GM15510 (cell line): ENCODE results near the gene MTHFR.

Experiments
- POLR2A ChIP-seq: IDR thresholded peaks from 3 replicates; pipeline ENCODE4 v1.6.1; 2011; ENCODE audit warnings: borderline replicate concordance; ENCODE audit not compliant: insufficient read length; ENCODE audit errors: extremely low read depth

MTHFR gene

DNA sequence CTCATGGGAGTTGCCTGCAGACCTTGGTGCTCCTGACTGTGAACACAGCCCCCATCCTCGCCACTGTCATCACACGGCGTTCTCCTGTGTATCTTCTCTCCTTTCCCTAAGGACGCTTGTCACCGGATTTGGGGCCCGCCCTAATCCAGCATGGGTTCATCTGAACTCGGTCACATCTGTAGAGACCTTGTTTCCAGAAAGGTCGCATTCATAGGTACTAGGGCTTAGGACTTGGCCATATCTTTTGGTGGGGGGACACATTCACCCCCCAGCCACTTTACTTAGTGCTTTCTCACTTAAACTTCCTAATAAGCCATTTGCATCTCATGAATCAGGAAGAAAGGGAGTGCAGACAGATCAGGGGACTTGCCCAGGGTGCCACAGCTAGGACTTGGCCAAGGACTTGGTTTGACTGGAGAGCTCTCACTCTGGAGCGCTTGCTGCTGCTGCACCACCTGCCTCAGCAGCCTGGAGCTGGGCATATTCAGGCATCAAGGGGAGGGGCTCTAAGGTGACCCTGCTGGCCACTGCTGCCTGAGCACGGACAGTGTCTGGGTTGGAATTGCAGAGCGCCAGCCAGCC, 32.1 kb upstream of the MTHFR start:
- TF ChIP-seq POLR2A: no peak

DNA sequence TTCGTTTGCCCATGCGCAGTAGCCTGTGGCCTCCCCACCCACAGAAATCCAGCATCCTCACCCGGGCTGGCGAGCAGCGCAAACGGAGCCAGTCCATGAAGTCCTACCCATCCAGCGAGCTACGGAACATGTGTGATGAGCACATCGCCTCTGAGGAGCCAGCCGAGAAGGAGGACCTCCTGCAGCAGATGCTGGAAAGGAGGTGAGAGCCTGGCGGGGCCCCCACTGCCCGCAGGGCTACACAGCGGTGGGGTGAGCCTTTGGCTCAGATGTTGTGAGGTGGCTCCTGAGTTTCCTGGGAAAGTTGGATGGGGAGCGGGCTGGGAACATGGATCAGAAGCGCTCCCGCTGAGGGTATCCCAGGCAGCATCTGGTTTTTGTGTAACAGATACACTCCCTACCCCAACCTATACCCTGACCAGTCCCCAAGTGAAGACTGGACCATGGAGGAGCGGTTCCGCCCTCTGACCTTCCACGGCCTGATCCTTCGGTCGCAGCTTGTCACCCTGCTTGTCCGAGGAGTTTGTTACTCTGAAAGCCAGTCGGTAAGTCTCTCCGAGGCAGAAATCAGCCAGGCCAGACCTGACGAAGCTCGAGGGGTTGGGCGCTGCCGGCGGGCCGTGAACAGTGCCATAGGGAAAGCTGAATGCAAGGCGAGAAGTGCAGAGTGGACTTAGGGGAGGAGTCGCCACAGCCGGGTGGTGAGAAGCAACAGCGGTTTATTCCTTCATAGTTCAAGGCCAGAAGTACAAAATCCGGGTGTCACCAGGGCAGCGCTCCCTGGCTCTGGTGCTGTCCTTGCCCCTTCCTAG, 31.4 kb upstream of the MTHFR start:
- TF ChIP-seq POLR2A: no peak

DNA sequence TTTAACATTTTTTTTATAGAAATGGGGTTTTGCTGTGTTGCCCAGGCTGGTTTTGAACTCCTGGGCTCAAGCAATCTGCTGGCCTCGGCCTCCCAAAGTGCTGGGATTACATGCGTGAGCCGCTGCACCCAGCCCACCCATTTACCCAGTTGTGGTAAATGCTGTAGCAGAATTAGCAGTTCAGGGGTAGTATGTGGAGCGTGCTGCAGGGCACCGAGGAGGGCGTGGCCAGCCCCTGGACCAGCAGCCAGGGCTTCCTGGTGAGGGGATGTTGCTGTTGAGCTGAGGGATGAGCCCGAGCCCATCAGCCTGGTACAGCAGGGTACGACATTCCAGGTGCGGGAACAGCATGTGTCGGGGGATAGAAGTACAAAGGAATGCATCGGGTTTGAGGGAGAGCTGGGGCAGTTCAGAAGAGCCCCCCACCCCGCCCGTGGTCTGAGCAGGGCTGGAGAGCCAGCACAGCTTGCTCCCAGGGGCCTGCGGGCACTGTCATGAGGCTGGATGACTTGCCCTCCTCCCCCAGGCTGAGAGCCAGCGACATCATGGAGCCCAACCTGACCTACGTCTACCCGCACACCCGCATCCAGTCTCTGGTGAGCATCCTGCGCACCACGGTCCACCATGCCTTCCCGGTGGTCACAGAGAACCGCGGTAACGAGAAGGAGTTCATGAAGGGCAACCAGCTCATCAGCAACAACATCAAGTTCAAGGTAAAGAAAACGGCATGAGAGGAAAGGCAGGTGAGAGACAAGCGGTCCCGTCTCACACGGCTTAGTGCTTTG, 29.9 kb upstream of the MTHFR start:
- no peak for TF ChIP-seq POLR2A

DNA sequence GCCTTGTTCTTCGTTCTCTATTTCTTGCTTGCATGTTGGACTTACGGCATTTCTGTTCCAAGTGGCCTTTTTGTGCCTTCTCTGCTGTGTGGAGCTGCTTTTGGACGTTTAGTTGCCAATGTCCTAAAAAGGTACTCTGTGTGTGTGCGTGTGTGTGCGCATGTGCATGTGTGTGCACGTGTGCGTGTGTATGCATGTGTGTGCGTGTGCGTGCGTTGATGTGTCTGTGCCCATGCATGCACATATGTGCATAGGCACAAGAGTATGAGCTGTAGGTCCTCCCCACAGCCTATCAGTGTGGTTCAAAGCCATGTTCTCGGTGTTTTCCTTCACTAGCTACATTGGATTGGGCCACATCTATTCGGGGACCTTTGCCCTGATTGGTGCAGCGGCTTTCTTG, 28.1 kb upstream of the MTHFR start:
- TF ChIP-seq POLR2A: no peak

DNA sequence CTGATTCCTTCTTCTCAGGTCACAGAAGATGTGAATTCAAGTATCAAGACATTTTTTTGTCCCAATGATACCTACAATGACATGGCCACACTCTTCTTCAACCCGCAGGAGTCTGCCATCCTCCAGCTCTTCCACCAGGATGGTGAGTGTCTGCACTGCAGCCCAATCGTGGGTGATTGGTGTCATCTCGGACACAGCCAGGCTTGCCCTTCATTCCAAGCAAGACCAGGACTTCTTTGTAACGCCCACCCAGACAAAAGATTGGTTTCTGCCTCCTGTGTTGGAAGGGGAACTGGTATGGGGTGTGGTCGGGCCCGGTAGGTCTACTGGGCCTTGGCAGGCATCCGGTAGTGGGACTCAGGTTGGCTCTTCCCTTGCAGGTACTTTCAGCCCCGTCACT, 27.7 kb upstream of the MTHFR start:
- TF ChIP-seq POLR2A: no peak

DNA sequence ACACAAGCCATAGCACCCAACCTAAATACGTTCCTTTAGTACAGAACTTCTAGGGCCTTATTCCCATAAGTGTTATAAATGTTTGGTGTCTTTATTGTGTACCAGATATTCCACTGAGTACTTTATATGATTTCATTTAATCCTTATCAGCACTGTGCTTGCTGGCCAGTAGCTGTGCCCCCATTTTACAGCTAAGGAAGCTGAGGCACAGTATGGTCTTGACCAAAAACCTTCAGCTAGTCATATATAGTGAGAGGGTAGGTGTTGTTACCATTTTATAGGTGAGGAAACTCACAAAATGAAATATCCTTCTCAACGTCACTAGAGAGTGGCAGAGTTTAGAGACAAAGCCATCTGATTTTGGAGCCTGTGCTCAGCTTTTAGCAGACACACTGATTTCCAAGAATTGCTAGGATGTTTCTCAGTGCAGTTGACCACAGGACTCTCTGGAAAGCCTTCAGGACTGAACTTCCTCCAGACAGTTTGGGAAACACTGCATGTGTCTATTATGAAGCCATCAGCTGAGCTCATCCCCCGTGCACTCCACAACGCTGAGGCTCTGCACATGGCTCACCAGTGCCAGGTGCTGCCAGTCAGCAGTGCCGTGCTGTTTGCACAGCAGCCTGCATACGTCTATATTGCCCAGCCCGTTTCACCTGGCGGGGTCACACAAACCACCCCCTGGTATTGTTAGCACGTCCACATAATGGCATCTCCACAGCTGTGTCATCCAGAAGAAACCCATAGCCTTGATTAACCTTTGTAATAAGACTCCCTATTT, 26.4 kb upstream of the MTHFR start:
- no peak for TF ChIP-seq POLR2A

DNA sequence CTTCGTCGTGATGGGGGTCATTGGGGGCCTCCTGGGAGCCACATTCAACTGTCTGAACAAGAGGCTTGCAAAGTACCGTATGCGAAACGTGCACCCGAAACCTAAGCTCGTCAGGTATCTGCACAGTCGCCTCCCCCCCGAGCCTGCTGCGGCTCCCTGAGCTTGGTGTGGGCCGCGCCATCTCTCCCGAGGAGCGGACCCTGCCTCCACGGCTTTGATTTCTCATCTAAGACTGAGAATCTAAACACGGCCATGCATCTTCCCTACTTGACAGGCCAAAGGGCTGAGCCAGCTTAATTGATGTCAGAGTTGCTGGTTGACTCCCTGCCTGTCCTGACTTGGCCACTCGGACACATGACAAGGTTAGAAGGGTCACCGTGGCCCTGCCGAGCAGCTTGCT, 22.7 kb upstream of the MTHFR start:
- TF ChIP-seq POLR2A: no peak

DNA sequence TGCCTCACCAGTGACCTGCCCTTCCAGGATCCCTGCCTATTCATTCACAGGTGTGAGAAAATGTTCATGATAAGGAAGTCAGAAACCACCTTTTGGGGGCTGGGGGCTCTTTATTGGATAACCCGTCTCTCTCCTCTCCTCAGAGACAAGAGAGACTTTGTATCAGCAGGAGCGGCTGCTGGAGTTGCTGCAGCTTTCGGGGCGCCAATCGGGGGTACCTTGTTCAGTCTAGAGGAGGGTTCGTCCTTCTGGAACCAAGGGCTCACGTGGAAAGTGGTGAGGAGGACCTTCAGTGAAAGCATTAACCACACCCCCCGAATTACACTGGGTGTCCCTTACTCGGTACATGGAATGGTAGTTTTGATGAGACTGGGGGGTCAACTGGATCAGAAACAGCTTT, 21.2 kb upstream of the MTHFR start:
- TF ChIP-seq POLR2A: no peak

DNA sequence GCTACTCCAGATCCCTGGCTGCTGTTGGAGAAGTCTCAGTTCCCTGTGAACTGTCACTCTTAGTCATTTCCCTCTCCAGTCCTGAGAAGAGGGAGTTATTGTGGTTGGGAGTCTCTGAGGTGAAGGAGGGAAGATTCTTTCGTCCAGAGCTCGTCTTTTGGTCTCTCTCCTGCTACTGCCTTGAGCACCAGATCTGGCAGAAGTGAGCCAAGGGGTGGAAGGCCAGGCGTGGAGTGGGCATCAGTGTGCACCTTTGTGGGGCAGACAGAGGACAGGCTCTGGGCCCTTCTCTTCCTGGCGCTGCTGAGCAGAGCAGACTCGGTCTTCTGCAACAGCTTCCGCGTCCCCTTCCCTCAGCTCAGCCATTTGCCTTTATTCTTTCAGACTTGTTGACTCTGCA, 19.4 kb upstream of the MTHFR start:
- no peak for TF ChIP-seq POLR2A

DNA sequence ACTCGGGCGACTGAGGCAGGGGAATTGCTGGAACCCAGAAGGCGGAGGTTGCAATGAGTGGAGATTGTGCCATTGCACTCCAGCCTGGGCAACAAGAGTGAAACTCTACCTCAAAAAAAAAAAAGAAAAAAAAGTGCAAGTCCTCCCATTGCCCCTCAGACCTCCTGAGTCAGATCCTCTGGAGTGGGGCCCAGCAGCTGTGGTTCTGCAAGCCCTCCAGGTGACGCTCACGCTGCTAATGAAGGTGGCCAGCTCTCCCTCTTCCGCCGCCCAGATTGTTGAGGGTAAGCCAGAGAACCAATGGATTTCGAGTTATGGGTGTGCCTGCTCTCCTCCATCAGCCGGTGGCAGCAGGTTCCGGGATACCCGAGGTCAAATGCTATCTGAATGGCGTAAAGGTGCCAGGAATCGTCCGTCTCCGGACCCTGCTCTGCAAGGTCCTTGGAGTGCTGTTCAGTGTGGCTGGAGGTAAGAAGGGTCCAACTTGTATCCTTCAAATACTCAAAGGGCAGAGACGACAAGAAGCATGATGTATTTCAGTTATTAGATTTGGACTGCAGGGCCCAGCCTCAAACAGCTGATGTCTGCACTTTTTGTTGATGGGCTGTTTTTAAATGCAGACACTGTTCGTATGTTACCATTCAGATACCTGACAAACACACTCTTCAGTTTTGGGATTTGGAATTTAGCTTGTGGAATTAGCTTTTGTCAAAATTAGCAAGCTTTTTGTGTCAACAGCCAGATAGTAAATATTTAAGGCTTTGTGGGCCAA, 17.8 kb upstream of the MTHFR start:
- no peak for TF ChIP-seq POLR2A

DNA sequence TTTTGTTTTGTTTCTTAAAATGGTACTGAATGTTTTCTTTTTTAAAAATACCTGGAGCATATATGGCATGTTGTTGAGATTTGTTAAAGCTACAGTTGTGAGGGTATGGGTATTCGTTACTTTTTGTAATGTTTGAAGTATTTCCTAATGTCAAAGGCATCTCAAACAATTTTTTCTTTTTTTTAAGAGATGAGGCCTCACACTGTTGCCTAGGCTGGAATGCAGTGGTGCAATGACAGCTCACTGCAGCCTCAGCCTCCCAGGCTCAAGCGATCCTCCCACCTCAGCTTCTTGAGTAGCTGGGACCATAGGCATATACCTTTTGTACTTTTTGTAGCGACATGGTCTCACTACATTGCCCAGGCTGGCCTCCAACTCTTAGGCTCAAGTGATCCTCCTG, 16.3 kb upstream of the MTHFR start:
- TF ChIP-seq POLR2A: no peak

DNA sequence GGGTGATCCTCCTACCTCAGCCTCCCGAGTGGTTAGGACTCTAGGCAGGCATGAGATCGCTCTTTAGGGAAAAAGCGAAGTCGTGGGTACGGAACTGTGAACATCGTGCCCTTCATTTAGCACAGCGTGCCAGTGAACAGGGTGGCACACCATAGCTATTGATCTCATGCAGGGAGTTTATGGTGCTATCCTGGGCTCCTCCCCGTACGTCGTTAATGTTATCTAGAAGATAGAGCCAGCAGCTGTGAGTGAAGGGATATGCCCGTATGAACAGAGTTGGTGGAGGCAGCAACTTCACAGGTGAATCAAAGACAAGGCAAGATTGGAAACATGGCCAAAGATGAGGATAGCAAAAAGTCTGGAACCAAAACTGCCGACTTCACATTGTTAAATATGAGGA, 11.4 kb upstream of the MTHFR start:
- no peak for TF ChIP-seq POLR2A

DNA sequence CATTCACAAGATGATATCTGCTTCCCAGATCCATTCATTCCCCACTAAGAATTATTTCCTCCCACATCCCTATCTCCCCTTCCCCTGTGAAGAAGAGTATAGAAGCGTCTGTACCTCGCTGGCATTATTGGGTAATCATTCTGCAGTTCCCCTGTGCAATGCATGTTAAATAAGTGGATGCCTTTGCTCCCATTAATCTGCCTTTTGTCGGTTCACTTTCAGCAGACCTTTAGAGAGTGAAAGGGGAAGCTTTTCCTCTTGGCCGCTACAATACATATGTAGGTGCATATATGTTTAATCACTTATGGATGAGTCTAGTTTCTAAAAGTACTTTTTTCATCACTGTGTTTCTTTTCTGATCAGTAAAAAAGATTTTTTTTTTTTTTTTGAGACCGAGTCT, 7.3 kb upstream of the MTHFR start:
- TF ChIP-seq POLR2A: no peak

DNA sequence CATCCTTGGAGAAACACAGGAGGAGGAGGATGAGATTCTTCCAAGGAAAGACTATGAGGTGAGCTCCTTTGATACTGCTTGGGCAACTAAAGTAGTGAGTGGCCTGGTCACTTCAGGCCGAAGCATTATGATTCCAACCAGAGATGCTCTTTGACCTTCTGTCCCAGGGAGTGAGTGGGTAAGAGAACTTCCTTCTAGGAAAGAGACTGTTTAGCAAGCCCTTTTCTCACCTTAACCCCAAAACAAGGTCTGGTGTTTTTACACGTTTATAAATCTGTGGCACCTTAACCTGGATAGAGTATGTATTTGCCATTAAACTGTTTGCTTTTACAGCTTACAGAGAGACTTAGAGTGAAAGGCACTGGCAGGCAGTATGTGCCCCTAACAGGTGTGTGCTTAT, 1.4 kb upstream of the MTHFR start:
- no peak for TF ChIP-seq POLR2A
